ENCODE results near the gene ATXN7. TPM values are rescaled to one million over a fixed set of nuclear protein-coding genes. Genes with fewer than 3 reads are reported as not detected.

Gene ATXN7
- total and polyA plus RNA-seq, 10 of the 15 experiments (the other 5 are each of a cell fraction or from before 2014, with no cell fraction given) = 0.83 to 24.6 (median 8.5) TPM

DNA sequence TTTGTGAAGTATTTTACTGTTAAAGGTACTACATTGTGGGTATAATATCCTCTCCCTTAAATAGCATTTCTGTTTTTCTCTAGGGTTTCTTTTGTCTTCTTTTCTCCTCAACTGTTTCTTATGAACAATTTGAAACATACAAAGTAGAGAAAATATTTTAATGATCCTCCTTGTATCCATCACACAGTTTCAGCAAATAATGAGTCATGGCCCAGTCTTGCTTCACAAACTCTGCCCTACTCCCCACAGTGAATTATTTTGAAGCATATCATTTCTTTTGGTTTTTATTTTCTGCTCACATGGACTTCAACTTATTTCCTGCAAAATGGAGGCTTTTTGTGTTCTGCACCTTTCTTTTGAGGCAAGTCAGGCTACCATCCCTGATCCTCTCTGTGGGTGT is 54.7 kb downstream of the ATXN7 start:
- Histone ChIP-seq H2AFZ (ENCODE audit: control insufficient read depth, low read depth, low read length) (no peak overlapping the region), H4K20me1 (ENCODE audit: control insufficient read depth, insufficient read depth) (no peaks in the 10 kb centered on the region), H3K27ac (ENCODE audit: control insufficient read depth, insufficient read depth) (no peak overlapping the region), H3K27me3 (replicated peaks in 1 of 2; ENCODE audit: control insufficient read depth in 2 of 2, insufficient read depth in 2 of 2, low read length in 1 of 2) (no peaks in the 10 kb centered on the region), H3K4me3 (no peak overlapping the region), H3K36me3 (ENCODE audit: control insufficient read depth in 2 of 2, insufficient read depth in 2 of 2, low read length in 1 of 2) (peaks cover 0 to 31% of the 10 kb centered on the region in 2 experiments; a peak in 3 of 4 replicates), H3K9ac (ENCODE audit: control insufficient read depth, insufficient read depth, low read length) (no peak overlapping the region), H3K4me2 (ENCODE audit: control insufficient read depth, insufficient read depth) (no peak overlapping the region), H3K79me2 (ENCODE audit: control insufficient read depth, insufficient read depth, low read length) (peaks cover 9% of the 10 kb centered on the region), H3K4me1 (ENCODE audit: control insufficient read depth, insufficient read depth, low read length) (peaks cover 38% of the 10 kb centered on the region), H3K9me3 (replicated peaks; ENCODE audit: control insufficient read depth, insufficient read depth, low read length) (no peaks in the 10 kb centered on the region)
- in situ Hi-C loops (cut with MboI) = no loop called here
- FAIRE-seq (no peak), DNase-seq (ENCODE audit: low read depth, low spot score) (no peak), ATAC-seq (no peak)
- ChIA-PET CTCF (interaction anchor here (1.1 kb wide), 1 partner anchor 105 kb away, joined by 4 read pairs; the partner anchor contains the start of gene PSMD6), SMC1A (ENCODE audit: uncharacterized antibody, unreplicated experiment) (no interaction called here), RAD21 (ENCODE audit: unreplicated experiment) (no interaction called here), POLR2A (interaction anchor here (1.1 kb wide), 1 partner anchor 22 kb away, joined by 3 read pairs; no protein-coding TSS in a partner anchor)
- intact Hi-C loops (cut with micrococcal nuclease; ENCODE audit: unreplicated experiment) = no loop called here
- no TSS peak for BruUV-seq (replicated peaks)
- TF ChIP-seq TAF1 (IDR thresholded peaks at IDR 0.05; ENCODE audit: borderline replicate concordance, low read depth, low read length) (no peak), CHD2 (IDR thresholded peaks at IDR 0.05; ENCODE audit: borderline replicate concordance, low read depth, low read length) (no peak), ELK1 (IDR thresholded peaks at IDR 0.05; ENCODE audit: low read depth, low read length) (no peak), JUND (IDR thresholded peaks at IDR 0.05; ENCODE audit: low read depth, low read length) (no peak), MYC (IDR thresholded peaks at IDR 0.05; ENCODE audit: insufficient read depth, insufficient read length, insufficient replicate concordance, low read length, severe bottlenecking) (no peak), SUZ12 (IDR thresholded peaks at IDR 0.05; ENCODE audit: unreplicated experiment) (no peak), TARDBP (IDR thresholded peaks at IDR 0.05; ENCODE audit: borderline replicate concordance) (no peak), MYB (IDR thresholded peaks at IDR 0.05; ENCODE audit: borderline replicate concordance, low read depth, low read length) (no peak), CUX1 (IDR thresholded peaks at IDR 0.05; ENCODE audit: insufficient replicate concordance, low read depth, low read length) (no peak), CBFB (IDR thresholded peaks at IDR 0.05; ENCODE audit: low read depth) (no peak), FOS (IDR thresholded peaks at IDR 0.05; ENCODE audit: borderline replicate concordance, extremely low read depth, insufficient read length) (no peak), HSF1 (IDR thresholded peaks at IDR 0.05; ENCODE audit: low read depth, low read length) (no peak)
- TF ChIP-seq, protein P1, sequence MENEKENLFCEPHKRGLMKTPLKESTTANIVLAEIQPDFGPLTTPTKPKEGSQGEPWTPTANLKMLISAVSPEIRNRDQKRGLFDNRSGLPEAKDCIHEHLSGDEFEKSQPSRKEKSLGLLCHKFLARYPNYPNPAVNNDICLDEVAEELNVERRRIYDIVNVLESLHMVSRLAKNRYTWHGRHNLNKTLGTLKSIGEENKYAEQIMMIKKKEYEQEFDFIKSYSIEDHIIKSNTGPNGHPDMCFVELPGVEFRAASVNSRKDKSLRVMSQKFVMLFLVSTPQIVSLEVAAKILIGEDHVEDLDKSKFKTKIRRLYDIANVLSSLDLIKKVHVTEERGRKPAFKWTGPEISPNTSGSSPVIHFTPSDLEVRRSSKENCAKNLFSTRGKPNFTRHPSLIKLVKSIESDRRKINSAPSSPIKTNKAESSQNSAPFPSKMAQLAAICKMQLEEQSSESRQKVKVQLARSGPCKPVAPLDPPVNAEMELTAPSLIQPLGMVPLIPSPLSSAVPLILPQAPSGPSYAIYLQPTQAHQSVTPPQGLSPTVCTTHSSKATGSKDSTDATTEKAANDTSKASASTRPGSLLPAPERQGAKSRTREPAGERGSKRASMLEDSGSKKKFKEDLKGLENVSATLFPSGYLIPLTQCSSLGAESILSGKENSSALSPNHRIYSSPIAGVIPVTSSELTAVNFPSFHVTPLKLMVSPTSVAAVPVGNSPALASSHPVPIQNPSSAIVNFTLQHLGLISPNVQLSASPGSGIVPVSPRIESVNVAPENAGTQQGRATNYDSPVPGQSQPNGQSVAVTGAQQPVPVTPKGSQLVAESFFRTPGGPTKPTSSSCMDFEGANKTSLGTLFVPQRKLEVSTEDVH (IDR thresholded peaks at IDR 0.05; ENCODE audit: low read depth, partially characterized antibody) = no peak

Measured in GM12878 (cell line).